Gastrocnemius medialis (tissue), 4 donors: ENCODE measurements around the gene RFWD3.

Experiments
- CTCF ChIP-seq, 5 experiments: fragments of 450-650 bp in 3 of 5; fragments of 200-600 bp in 2 of 5; sonication (generic) in 2 of 5; IDR thresholded peaks in 4 of 5; conservative IDR thresholded peaks in 1 of 5; 1 replicate in 4 of 5; 2 replicates in 1 of 5; pipeline ENCODE4 v1.5.1; 2016 to 2019; ENCODE audit warnings: antibody characterized with exemption in 5 of 5, mild to moderate bottlenecking in 3 of 5, moderate library complexity in 3 of 5
- POLR2A ChIP-seq, 2 donors: fragments of 450-650 bp; IDR thresholded peaks; one replicate each; pipeline ENCODE4 v1.6.1; 2017; ENCODE audit warnings: antibody characterized with exemption in 2 of 2, mild to moderate bottlenecking in 2 of 2, moderate library complexity in 2 of 2

GRCh38 chr16:74649839-74650504 is 16.7 kb downstream of the RFWD3 start:
- no peak for TF ChIP-seq CTCF (IDR thresholded peaks at IDR 0.05 in 4 of 5, conservative IDR thresholded peaks at IDR 0.05 in 1 of 5)
- no peak for TF ChIP-seq POLR2A (IDR thresholded peaks at IDR 0.05)
